HepG2 (cell line): ENCODE results near the gene MRPL43. TPM values are rescaled to one million over a fixed set of nuclear protein-coding genes. Genes with fewer than 3 reads are reported as not detected.

Experiments used
- GZF1 ChIP-seq: sonication (generic); formaldehyde crosslinking; IDR thresholded peaks from 2 replicates; pipeline ENCODE4 v1.5.1; 2020; ENCODE audit warnings: mild to moderate bottlenecking, missing genetic modification reagents
- HNRNPH1 ChIP-seq: fragments of 200-400 bp; formaldehyde crosslinking; optimal IDR thresholded peaks from 2 replicates; pipeline ENCODE3; 2017; ENCODE audit warnings: mild to moderate bottlenecking, low read depth, low read length
- MXI1 ChIP-seq: IDR thresholded peaks from 3 replicates; pipeline ENCODE4 v1.6.1; 2012; ENCODE audit warnings: low read depth, low read length, inconsistent platforms, borderline replicate concordance
- PITX1 ChIP-seq: sonication (generic); formaldehyde crosslinking; IDR thresholded peaks from 2 replicates; pipeline ENCODE4 v1.5.1; 2020; ENCODE audit warnings: mild to moderate bottlenecking, missing genetic modification reagents
- RNF2 ChIP-seq: fragments of 450-650 bp; conservative IDR thresholded peaks from 2 replicates; pipeline ENCODE4 v1.6.1; 2016; ENCODE audit warnings: low read depth
- TARDBP ChIP-seq: sonication (generic); formaldehyde crosslinking; IDR thresholded peaks from 2 replicates; pipeline ENCODE4 v1.8.0; 2022; ENCODE audit warnings: mild to moderate bottlenecking, missing genetic modification reagents
- TRAFD1 ChIP-seq: sonication (generic); formaldehyde crosslinking; IDR thresholded peaks from 2 replicates; pipeline ENCODE4 v1.5.1; 2020; ENCODE audit warnings: missing genetic modification reagents, mild to moderate bottlenecking, borderline replicate concordance
- ZFX ChIP-seq: sonication (generic); formaldehyde crosslinking; IDR thresholded peaks from 2 replicates; pipeline ENCODE4 v1.4.0; 2020; ENCODE audit warnings: mild to moderate bottlenecking, low read depth, missing genetic modification reagents, moderate library complexity
- ZMYM2 ChIP-seq: sonication (generic); formaldehyde crosslinking; IDR thresholded peaks from 2 replicates; pipeline ENCODE4 v1.8.0; 2022; ENCODE audit warnings: mild to moderate bottlenecking, missing genetic modification reagents
- ZNF260 ChIP-seq: sonication (generic); formaldehyde crosslinking; IDR thresholded peaks from 2 replicates; pipeline ENCODE4 v1.4.0; 2020; ENCODE audit warnings: missing genetic modification reagents, low read depth, mild to moderate bottlenecking, borderline replicate concordance
- ZNF350 ChIP-seq: sonication (generic); formaldehyde crosslinking; IDR thresholded peaks from 2 replicates; pipeline ENCODE4 v1.4.0; 2020; ENCODE audit warnings: mild to moderate bottlenecking, low read depth, missing genetic modification reagents, borderline replicate concordance
- ZNF362 ChIP-seq: sonication (generic); formaldehyde crosslinking; IDR thresholded peaks from 2 replicates; pipeline ENCODE4 v1.4.0; 2020; ENCODE audit warnings: missing genetic modification reagents, mild to moderate bottlenecking, borderline replicate concordance
- ZNF501 ChIP-seq: sonication (generic); formaldehyde crosslinking; IDR thresholded peaks from 2 replicates; pipeline ENCODE4 v1.5.1; 2020; ENCODE audit warnings: mild to moderate bottlenecking, moderate library complexity, missing genetic modification reagents
- ZNF556 ChIP-seq: sonication (generic); formaldehyde crosslinking; IDR thresholded peaks from 2 replicates; pipeline ENCODE4 v1.4.0; 2020; ENCODE audit warnings: mild to moderate bottlenecking, missing genetic modification reagents, borderline replicate concordance
- ZNF770 ChIP-seq: sonication (generic); formaldehyde crosslinking; IDR thresholded peaks from 2 replicates; pipeline ENCODE4 v1.5.0; 2020; ENCODE audit warnings: mild to moderate bottlenecking, missing genetic modification reagents
- polyA plus RNA-seq, 8 experiments: library from polyadenylated mRNA; depleted of rRNA in 3 of 8; stranded (reverse) in 7 of 8; unstranded in 1 of 8; fragments of >200 nt; fragmentation: Illumina TruSeq in 4 of 8; extraction: Trizol in 4 of 8; gene quantifications; 2 replicates each; pipeline versions ENCODE4 v1.2.1 to v1.2.3, GENCODE V29; 2011 to 2016; ENCODE audit warnings: low read depth in 4 of 8, missing spikeins in 1 of 8, mixed read lengths in 1 of 8; ENCODE audit not compliant: insufficient read depth in 1 of 8
- total RNA-seq, 5 experiments: library from RNA; depleted of rRNA; stranded (reverse); fragments of >200 nt; fragmentation: Illumina TruSeq; extraction: Trizol; gene quantifications; 2 replicates each; pipeline ENCODE4 v1.2.3, GENCODE V29; 2016; ENCODE audit warnings: low read depth in 1 of 5
- TF ChIP-seq, protein P1 (sequence below): sonication (generic); formaldehyde crosslinking; IDR thresholded peaks from 2 replicates; pipeline ENCODE4 v1.4.0; 2020; ENCODE audit warnings: missing genetic modification reagents; ENCODE audit errors: not compliant biosample characterization
- TF ChIP-seq, protein P2 (sequence below): IDR thresholded peaks from 2 replicates; pipeline ENCODE4 v1.6.1; 2016; ENCODE audit warnings: missing biosample characterization, missing genetic modification reagents, low read depth

MRPL43 gene
- total and polyA plus RNA-seq, 2 of the 13 experiments (the other 11 are each of a cell fraction or from before 2014, with no cell fraction given): 71.0 to 73.7 TPM

DNA sequence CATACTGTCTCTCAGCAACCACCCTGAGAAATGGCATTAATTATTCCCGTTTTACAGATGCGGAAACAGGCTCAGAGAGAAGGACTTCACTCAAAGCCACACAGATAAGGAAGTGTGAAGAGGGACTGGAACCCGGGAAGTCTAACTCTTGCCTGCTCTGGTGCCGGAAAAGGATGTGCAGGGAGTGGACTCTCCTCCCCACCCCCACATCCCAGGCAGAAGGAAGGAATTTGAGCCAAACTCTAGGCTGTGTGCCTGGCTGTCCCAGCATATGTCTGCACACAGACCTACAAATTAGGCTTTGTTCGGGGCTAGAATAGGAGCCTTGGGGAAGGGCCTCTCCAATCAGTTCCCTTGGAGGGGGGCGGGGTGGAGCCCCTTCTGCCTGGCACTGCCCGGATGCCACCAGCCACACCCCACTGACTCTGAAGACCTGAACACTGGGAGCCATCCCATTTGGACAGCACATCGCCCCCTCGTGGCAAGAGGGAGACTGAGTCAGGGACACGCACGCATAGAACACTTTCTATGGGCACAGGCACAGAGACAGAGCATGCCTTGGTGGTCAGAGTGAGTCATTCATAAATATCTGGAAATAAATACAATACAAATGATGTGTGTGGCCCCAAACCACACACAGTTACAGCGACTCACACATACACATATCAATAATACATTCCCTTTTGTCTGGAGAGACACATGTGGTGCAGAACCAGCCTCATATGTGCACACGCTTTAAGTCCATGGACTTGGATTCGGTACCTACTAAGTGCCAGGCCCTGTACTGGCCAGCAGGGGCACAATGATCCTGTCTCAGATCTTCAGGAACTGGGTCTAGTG, 25.4 kb upstream of the MRPL43 start (continued):
- TF ChIP-seq ZNF770 (CRISPR knock-in tag): no peak
- no peak for TF ChIP-seq TARDBP (CRISPR knock-in tag)
- TF ChIP-seq ZNF362 (CRISPR knock-in tag): no peak
- no peak for TF ChIP-seq TRAFD1 (CRISPR knock-in tag)
- TF ChIP-seq, protein P1, sequence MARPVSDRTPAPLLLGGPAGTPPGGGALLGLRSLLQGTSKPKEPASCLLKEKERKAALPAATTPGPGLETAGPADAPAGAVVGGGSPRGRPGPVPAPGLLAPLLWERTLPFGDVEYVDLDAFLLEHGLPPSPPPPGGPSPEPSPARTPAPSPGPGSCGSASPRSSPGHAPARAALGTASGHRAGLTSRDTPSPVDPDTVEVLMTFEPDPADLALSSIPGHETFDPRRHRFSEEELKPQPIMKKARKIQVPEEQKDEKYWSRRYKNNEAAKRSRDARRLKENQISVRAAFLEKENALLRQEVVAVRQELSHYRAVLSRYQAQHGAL: no peak
- TF ChIP-seq ZMYM2 (CRISPR knock-in tag): 0 out of 2 replicates have a peak, but pooled peaks have one; percentile 44
- no peak for TF ChIP-seq ZNF350 (CRISPR knock-in tag)
- TF ChIP-seq ZFX (CRISPR knock-in tag): no peak; the same call in 1 of the 2 replicates
- 0 out of 2 replicates have a peak, but pooled peaks have one; percentile 37 for TF ChIP-seq ZNF556
- TF ChIP-seq, protein P2, sequence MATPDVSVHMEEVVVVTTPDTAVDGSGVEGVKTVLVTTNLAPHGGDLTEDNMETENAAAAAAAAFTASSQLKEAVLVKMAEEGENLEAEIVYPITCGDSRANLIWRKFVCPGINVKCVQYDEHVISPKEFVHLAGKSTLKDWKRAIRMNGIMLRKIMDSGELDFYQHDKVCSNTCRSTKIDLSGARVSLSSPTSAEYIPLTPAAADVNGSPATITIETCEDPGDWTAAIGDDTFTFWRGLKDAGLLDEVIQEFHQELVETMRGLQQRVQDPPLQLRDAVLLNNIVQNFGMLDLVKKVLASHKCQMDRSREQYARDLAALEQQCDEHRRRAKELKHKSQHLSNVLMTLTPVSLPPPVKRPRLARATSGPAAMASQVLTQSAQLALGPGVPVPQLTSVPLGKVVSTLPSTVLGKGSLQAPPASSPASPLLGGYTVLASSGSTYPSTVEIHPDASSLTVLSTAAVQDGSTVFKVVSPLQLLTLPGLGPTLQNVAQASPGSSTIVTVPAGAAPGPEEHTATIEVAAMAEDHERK: no peak
- no peak for TF ChIP-seq RNF2
- TF ChIP-seq ZNF501 (CRISPR knock-in tag): no peak
- no peak for TF ChIP-seq GZF1
- TF ChIP-seq HNRNPH1: no peak
- TF ChIP-seq ZNF260: no peak
- TF ChIP-seq MXI1: peak; percentile 39; the same call in 1 of the 3 replicates
- TF ChIP-seq PITX1 (CRISPR knock-in tag): no peak
